GM21367 (cell line): ENCODE measurements around the gene TCERG1L.

Experiments
- ATAC-seq: cut with Tn5 transposase; IDR thresholded peaks from one replicate; pipeline ENCODE4 v1.9.1; 2021; ENCODE audit not compliant: unreplicated experiment

TCERG1L gene

DNA sequence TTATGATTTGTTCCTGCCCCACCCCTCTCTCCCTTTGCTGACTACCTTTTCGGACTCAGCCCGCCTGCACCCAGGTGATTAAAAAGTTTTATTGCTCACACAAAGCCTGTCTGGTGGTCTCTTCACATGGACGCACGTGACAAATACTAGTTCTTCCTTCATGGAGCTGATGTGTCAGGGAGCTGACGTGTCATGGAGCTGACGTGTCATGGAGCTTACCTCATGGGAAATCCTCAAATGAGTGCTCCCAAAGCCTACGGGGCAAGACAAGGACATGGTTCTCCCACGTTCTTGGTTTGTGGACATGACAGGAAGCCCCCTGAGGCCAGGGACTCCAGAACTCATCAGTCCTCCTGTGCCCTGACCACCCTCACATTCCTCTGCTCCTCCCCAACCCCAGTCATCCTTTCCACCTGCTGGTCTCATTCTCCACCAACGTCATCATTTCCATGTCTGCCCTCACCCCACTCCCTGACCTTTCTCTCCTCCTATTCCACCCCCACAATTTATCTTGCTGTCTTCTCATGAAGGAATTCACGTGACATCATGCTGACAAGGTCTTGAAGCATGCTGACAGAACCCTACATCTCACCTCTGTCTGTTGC lies 261.3 kb downstream of the TCERG1L start:
- ATAC-seq = no peak

DNA sequence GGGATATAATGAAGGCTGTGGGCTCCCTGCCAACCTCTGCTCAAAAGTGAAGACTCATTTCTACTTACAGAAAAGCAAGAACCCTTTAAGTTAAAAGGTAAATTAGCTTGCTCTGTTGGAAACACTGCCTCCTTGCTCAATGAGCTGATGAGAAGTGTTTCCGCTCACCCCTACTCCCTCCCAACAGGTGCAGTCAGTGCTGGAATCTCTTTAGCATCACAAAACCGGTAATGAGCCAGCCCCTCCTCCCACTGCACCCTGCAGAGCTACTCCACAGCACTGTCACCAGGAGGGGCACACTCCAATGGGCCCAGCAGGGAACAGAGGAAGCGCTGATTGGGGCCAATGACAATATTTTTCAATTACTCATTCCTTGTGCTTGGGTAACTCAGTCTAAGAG lies 262.5 kb downstream of the TCERG1L start:
- ATAC-seq = no peak

DNA sequence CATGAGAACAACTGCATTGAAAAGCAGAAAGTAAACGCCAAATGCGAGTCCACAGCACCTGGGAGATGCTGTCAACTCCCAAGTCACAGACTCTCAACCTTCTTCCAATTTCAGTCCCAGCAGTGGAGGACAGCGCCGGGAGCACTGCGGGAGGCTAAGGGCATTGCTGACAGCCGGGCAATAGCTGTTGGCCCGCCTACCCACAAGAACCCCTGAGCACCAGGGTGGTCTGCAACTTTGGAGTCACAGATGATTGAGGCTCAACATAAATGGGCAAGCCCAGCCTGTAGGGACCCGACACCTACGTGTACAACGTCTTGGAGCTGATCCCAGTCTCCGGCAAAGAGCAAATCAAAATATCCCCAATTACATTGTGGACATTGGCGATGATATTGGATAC lies 262.9 kb downstream of the TCERG1L start:
- ATAC-seq = no peak

DNA sequence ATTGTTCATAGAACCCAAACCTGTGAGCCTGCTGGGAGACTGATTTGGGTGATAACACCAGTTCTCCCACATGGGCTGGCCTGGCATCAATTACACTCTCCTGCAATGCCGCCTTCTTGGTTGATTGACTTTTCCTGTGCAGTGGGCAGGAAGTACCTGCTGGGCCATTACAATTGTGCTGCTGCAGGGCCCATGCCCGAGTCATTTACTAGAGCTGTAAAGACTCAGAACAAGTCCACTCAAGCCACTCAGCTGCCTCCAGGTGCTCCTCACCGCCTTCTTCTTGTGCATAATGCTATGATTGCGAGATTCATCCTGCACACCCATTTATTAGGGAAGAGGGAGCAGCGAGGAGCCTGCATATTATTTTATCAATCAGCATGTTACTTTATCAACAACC lies 264.0 kb downstream of the TCERG1L start:
- no peak for ATAC-seq

DNA sequence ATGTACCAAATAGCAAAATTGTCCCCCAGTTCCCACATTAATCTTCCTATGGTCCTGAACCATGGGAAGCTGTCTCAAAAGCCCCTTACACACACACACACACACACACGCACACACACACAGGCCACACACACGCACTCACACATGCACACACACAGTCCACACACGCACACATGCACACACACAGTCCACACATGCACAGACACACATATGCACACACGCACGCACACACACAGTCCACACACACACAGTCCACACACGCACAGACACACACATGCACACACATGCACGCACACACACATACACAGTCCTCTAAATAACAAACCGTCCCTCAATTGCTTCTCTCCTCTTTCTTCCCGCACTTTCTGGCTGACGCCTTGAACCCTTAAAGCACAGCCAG lies 265.3 kb downstream of the TCERG1L start:
- ATAC-seq = no peak

DNA sequence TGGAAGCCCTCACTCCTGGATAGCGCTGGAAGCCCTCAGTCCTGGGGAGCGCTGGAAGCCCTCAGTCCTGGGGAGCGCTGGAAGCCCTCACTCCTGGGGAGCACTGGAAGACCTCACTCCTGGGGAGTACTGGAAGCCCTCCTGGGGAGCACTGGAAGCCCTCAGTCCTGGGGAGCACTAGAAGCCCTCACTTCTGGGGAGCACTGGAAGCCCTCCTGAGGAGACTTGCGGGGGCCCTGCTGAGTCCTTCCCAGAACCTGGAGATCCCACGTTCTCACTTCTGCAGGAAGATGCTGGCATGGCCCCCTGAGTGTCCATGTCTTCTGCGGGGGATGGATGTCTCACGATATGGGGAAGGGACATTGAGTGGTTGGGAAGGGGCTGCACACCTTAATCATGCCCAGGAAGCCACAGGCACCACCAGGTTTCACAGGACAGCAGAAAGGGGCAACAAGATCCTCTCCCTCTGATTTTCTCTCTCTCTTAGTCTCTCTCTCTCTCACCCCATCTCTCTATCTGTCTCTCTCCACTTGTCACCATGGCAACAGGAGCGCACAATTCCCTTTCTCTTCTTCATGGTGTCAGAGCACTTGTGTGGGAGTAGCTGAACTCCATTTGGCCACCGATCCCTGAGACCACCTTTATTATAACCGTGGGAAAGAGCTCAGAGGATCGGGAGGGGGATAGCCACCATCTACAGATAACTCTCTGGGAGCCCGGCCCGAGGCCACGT lies 267.0 kb downstream of the TCERG1L start:
- no peak for ATAC-seq

DNA sequence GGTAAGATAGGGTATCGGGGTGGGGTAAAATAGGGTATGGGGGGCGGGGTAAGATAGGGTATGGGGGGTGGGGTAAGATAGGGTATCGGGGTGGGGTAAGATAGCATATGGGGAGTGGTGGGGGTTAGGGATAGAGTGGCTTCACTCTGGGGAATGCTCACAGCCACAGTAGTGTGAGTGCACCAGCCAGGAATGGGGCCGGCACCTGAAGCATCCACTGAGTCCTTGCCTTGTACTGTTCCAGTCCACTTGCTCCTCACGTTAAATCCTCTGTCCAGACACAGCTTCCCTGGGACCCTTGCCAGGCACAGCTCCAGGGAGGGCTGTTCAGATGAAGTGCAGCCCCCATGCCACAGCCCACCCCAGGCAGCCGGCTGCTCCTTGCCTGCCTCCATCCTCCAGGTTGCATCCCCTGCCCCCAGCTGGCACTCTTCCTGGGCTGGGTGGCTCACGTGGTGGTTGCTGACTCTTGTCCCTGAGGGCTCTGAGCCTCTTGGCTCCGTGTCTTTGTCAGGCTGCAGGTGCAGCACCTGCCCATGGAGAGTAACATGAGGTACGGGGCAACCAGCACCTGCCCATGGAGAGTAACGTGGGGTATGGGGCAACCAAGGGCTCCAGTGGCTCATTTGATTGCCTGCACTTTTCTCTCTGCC lies 268.4 kb downstream of the TCERG1L start:
- no peak for ATAC-seq
